IMR-90 (cell line): Measurements from ENCODE around the gene OR1J1. TPM values are rescaled to one million over a fixed set of nuclear protein-coding genes. Genes with fewer than 3 reads are reported as not detected.

Source experiments
- ATAC-seq: fragments of 200-7000 bp; cut with Tn5 transposase; 2 replicates; pipeline ENCODE4 v1.9.1; 2020; ENCODE audit warnings: low read depth, mild to moderate bottlenecking, moderate library complexity
- BruUV-seq: library from RNA; stranded (reverse); fragments of 400-500 nt; replicated peaks from 2 replicates; lab custom pipeline; 2021; lab: Mats Ljungman, UMichigan
- CTCF ChIA-PET: fragments of 300-600 bp; formaldehyde crosslinking; extraction: SDS; loops from one replicate; lab custom pipeline; 2021; ENCODE audit warnings: antibody characterized with exemption; lab: Yijun Ruan, JAX
- POLR2A ChIA-PET: fragments of 300-600 bp; sonication (Branson Sonifier 250); formaldehyde crosslinking; loops from one replicate; lab custom pipeline; 2022; ENCODE audit warnings: antibody characterized with exemption; ENCODE audit not compliant: unreplicated experiment; lab: Charles Lee
- DNase-seq: peaks from one replicate; pipeline ENCODE4 v3.0.0; 2013
- H2AFZ ChIP-seq: replicated peaks from 2 replicates; pipeline ENCODE3; 2013; ENCODE audit warnings: low read length, mild to moderate bottlenecking; ENCODE audit not compliant: poor library complexity
- H2AK5ac ChIP-seq: 2 replicates; pipeline ENCODE4 v1.6.1; 2013; ENCODE audit warnings: low read depth, low read length, inconsistent platforms
- H2AK9ac ChIP-seq: replicated peaks from 2 replicates; pipeline ENCODE3; 2013; ENCODE audit warnings: mild to moderate bottlenecking, low read depth, low read length, moderate library complexity; ENCODE audit not compliant: poor library complexity
- H2BK120ac ChIP-seq: 2 replicates; pipeline ENCODE4 v1.6.1; 2013; ENCODE audit warnings: low read depth, low read length, inconsistent platforms
- H2BK15ac ChIP-seq: 3 replicates; pipeline ENCODE4 v1.6.1; 2013; ENCODE audit warnings: low read depth, low read length, inconsistent platforms
- H2BK20ac ChIP-seq: 2 replicates; pipeline ENCODE4 v1.6.1; 2013; ENCODE audit warnings: low read depth, mild to moderate bottlenecking, inconsistent platforms, low read length, moderate library complexity
- H2BK5ac ChIP-seq: 2 replicates; pipeline ENCODE4 v1.6.1; 2013; ENCODE audit warnings: mild to moderate bottlenecking, low read depth, low read length, inconsistent platforms; ENCODE audit not compliant: poor library complexity, severe bottlenecking
- H3K14ac ChIP-seq: replicated peaks from 2 replicates; pipeline ENCODE4 v1.6.1; 2013; ENCODE audit warnings: low read depth, low read length, inconsistent platforms
- H3K18ac ChIP-seq: 2 replicates; pipeline ENCODE4 v1.6.1; 2013; ENCODE audit warnings: low read depth, low read length, control low read depth
- H3K23ac ChIP-seq: 2 replicates; pipeline ENCODE4 v1.6.1; 2013; ENCODE audit warnings: low read depth, low read length, inconsistent platforms
- H3K27ac ChIP-seq: 2 replicates; pipeline ENCODE4 v1.5.1; 2013; ENCODE audit warnings: mild to moderate bottlenecking, control low read depth, low read length; ENCODE audit not compliant: insufficient read depth
- H3K27me3 ChIP-seq: 2 replicates; pipeline ENCODE4 v1.6.1; 2013; ENCODE audit warnings: low read length; ENCODE audit not compliant: control insufficient read depth, insufficient read depth
- H3K36me3 ChIP-seq: 2 replicates; pipeline ENCODE4 v1.6.1; 2013; ENCODE audit warnings: low read length, mixed read lengths; ENCODE audit not compliant: control insufficient read depth, insufficient read depth
- H3K4ac ChIP-seq: 2 replicates; pipeline ENCODE4 v1.6.1; 2013; ENCODE audit warnings: low read depth, low read length, inconsistent platforms
- H3K4me1 ChIP-seq: 2 replicates; pipeline ENCODE4 v1.6.1; 2013; ENCODE audit warnings: low read length, mixed read lengths; ENCODE audit not compliant: control insufficient read depth, insufficient read depth
- H3K4me2 ChIP-seq: 2 replicates; pipeline ENCODE4 v1.6.1; 2013; ENCODE audit warnings: low read depth, mild to moderate bottlenecking, control low read depth, low read length, moderate library complexity
- H3K4me3 ChIP-seq: 2 replicates; pipeline ENCODE4 v1.5.1; 2013; ENCODE audit warnings: low read depth, mild to moderate bottlenecking, control low read depth, low read length, moderate library complexity; ENCODE audit not compliant: insufficient read depth
- H3K56ac ChIP-seq: 2 replicates; pipeline ENCODE4 v1.6.1; 2013; ENCODE audit warnings: low read length, inconsistent platforms; ENCODE audit not compliant: insufficient read depth; ENCODE audit errors: extremely low read depth
- H3K79me1 ChIP-seq, 2 experiments: 2 replicates each; pipeline ENCODE4 v1.6.1; 2013; ENCODE audit warnings: low read length in 2 of 2, inconsistent platforms in 1 of 2, low read depth in 1 of 2
- H3K9ac ChIP-seq: 2 replicates; pipeline ENCODE4 v1.6.1; 2013; ENCODE audit warnings: low read depth, low read length, control low read depth
- H3K9me1 ChIP-seq: 2 replicates; pipeline ENCODE4 v1.6.1; 2013; ENCODE audit warnings: low read length, inconsistent platforms; ENCODE audit not compliant: insufficient read depth
- H3K9me3 ChIP-seq: 2 replicates; pipeline ENCODE4 v1.6.1; 2013; ENCODE audit warnings: low read length; ENCODE audit not compliant: control insufficient read depth, insufficient read depth
- H4K20me1 ChIP-seq: 2 replicates; pipeline ENCODE4 v1.6.1; 2013; ENCODE audit warnings: low read length, inconsistent platforms; ENCODE audit not compliant: insufficient read depth
- H4K5ac ChIP-seq: 2 replicates; pipeline ENCODE4 v1.6.1; 2013; ENCODE audit warnings: mild to moderate bottlenecking, low read depth, low read length, control low read depth
- H4K8ac ChIP-seq, 2 experiments: 2 replicates each; pipeline ENCODE4 v1.6.1; 2013; ENCODE audit warnings: low read depth in 2 of 2, low read length in 2 of 2, control low read depth in 1 of 2, inconsistent platforms in 1 of 2
- H4K91ac ChIP-seq: 2 replicates; pipeline ENCODE4 v1.6.1; 2013; ENCODE audit warnings: low read depth, low read length, inconsistent platforms; ENCODE audit not compliant: insufficient read depth
- BHLHE40 ChIP-seq: fragments of 150-350 bp; IDR thresholded peaks from 2 replicates; pipeline ENCODE4 v1.6.1; 2016; ENCODE audit warnings: mild to moderate bottlenecking, low read depth, low read length
- WGBS, 2 experiments: methylation state at CpG; one replicate each; pipeline versions ENCODE4 v1.1.5 to v1.1.7; 2013; ENCODE audit warnings: missing lambda C conversion rate in 2 of 2; ENCODE audit not compliant: insufficient read length in 1 of 2; ENCODE audit errors: extremely low coverage in 2 of 2; 5-methylcytosine and 5-hydroxymethylcytosine counted together
- dilution Hi-C: fragments of 300-500 bp; cut with HindIII; formaldehyde crosslinking; loops from one replicate; pipeline ENCODE4 v1.14.3; 2018; ENCODE audit warnings: low sequenced_read_pairs; ENCODE audit not compliant: unreplicated experiment
- in situ Hi-C: fragments of 300-500 bp; cut with MboI; formaldehyde crosslinking; loops from 3 replicates; pipeline ENCODE4 v1.14.3; 2019; ENCODE audit warnings: low sequenced_read_pairs, inconsistent platforms, mixed read lengths
- intact Hi-C: fragments of 100-400 bp; cut with micrococcal nuclease; formaldehyde crosslinking; loops from 2 replicates; pipeline ENCODE4 v1.10.0; 2022
- polyA plus RNA-seq, 3 experiments: library from polyadenylated mRNA; depleted of rRNA; stranded (reverse); fragments of >200 nt; gene quantifications; 2 replicates each; pipeline ENCODE4 v1.2.3, GENCODE V29; 2012; ENCODE audit warnings: low replicate concordance in 1 of 3
- total RNA-seq: library from RNA; depleted of rRNA; stranded (reverse); fragments of >200 nt; gene quantifications from 2 replicates; pipeline ENCODE4 v1.2.3, GENCODE V29; 2012

Gene OR1J1
- total and polyA plus RNA-seq, 2 of the 4 experiments (the other 2 are of a cell fraction): not detected

GRCh38 chr9:122518841-122519240 lies 41.1 kb upstream of the OR1J1 start, which contains the start of gene OR1J4:
TSS of gene OR1J4 (plus strand) at chr9:122519141. CDS start at chr9:122519141, 0 bp downstream.
- no peaks in the 10 kb centered on the region for H3K36me3 ChIP-seq
- no peak within 1 kb of the TSS for H3K18ac ChIP-seq
- H3K9me1 ChIP-seq: no peaks in the 10 kb centered on the region
- H4K5ac ChIP-seq: no peak within 1 kb of the TSS
- no peak within 1 kb of the TSS for H3K4me2 ChIP-seq
- ATAC-seq (no peak), DNase-seq (no peak)
- dilution Hi-C loops: no loop called here
- peaks cover 20% of the 10 kb centered on the region for H3K27me3 ChIP-seq
- no peak within 1 kb of the TSS for H3K4ac ChIP-seq
- H3K27ac ChIP-seq: no peak within 1 kb of the TSS
- intact Hi-C loops: no loop called here
- H3K4me1 ChIP-seq: no peaks in the 10 kb centered on the region
- TF ChIP-seq BHLHE40: no peak
- no peak within 1 kb of the TSS for H3K9ac ChIP-seq
- H2AK5ac ChIP-seq: no peak within 1 kb of the TSS
- no peak within 1 kb of the TSS for H4K8ac ChIP-seq
- no CpG with 5 or more reads among the region's 4 CpGs for WGBS, 2 experiments
- H3K9me3 ChIP-seq: no peaks in the 10 kb centered on the region
- no peak within 1 kb of the TSS for H4K91ac ChIP-seq
- in situ Hi-C loops: no loop called here
- no peak within 1 kb of the TSS for H3K23ac ChIP-seq
- no peak within 1 kb of the TSS for H2BK5ac ChIP-seq
- H2BK120ac ChIP-seq: no peak within 1 kb of the TSS
- H3K56ac ChIP-seq: no peak within 1 kb of the TSS
- no TSS peak for BruUV-seq
- H3K4me3 ChIP-seq: no peak within 1 kb of the TSS
- no peak within 1 kb of the TSS for H2BK15ac ChIP-seq
- H2AK9ac ChIP-seq: no peak within 1 kb of the TSS
- no peaks in the 10 kb centered on the region for H3K79me1 ChIP-seq
- H2BK20ac ChIP-seq: no peak within 1 kb of the TSS
- H4K20me1 ChIP-seq: no peaks in the 10 kb centered on the region
- no peak within 1 kb of the TSS for H3K14ac ChIP-seq
- H2AFZ ChIP-seq: no peak within 1 kb of the TSS
- ChIA-PET CTCF (no interaction called here), POLR2A (no interaction called here)
